Right lobe of liver (tissue), 6 donors: ENCODE results near the gene LRRC63. TPM values are rescaled to one million over a fixed set of nuclear protein-coding genes. Genes with fewer than 3 reads are reported as not detected.
A peak's percentile ranks its signal among the peaks of the same experiment; 100 is the strongest.
"Not testable (repeated sequence)": the region's sequence is repeated elsewhere in the genome, so short reads cannot be mapped to it uniquely, and the experiment has no call there.

ENCODE experiments used
- ATAC-seq, 4 donors: fragments of 200-7000 bp; cut with Tn5 transposase; one replicate each; pipeline ENCODE4 v1.9.1; 2020; ENCODE audit warnings: mild to moderate bottlenecking in 4 of 4, moderate library complexity in 4 of 4
- DNase-seq, 3 donors: peaks; one replicate each; pipeline ENCODE4 v3.0.0-alpha.2; 2020
- H3K27ac ChIP-seq, 3 donors: fragments of 200-600 bp; one replicate each; pipeline ENCODE4 v1.8.0; 2022
- H3K27me3 ChIP-seq, 2 donors: fragments of 200-600 bp; one replicate each; pipeline ENCODE4 v1.8.0; 2022
- H3K36me3 ChIP-seq, 4 donors: fragments of 200-600 bp; sonication (generic) in 1 of 4; one replicate each; pipeline versions ENCODE4 v1.5.1 to v1.8.0; 2017 to 2022; ENCODE audit warnings: control low read depth in 1 of 4
- H3K4me1 ChIP-seq, 4 donors: fragments of 200-600 bp; sonication (generic) in 1 of 4; one replicate each; pipeline versions ENCODE4 v1.5.1 to v1.8.0; 2017 to 2022; ENCODE audit warnings: control low read depth in 1 of 4
- H3K4me3 ChIP-seq, 3 donors: fragments of 200-600 bp; one replicate each; pipeline ENCODE4 v1.8.0; 2022
- H3K9me3 ChIP-seq, 4 donors: fragments of 200-600 bp; sonication (generic) in 1 of 4; one replicate each; pipeline versions ENCODE4 v1.5.1 to v1.8.0; 2017 to 2022; ENCODE audit warnings: control low read depth in 1 of 4
- CTCF ChIP-seq, 4 donors: fragments of 200-600 bp in 3 of 4; fragments of 450-650 bp in 1 of 4; IDR thresholded peaks; one replicate each; pipeline versions ENCODE4 v1.5.1 to v1.8.0; 2016 to 2022; ENCODE audit warnings: antibody characterized with exemption in 4 of 4, mild to moderate bottlenecking in 2 of 4
- POLR2A ChIP-seq: fragments of 450-650 bp; IDR thresholded peaks from one replicate; pipeline ENCODE4 v1.6.1; 2017; ENCODE audit warnings: antibody characterized with exemption, mild to moderate bottlenecking
- WGBS: methylation state at CpG from one replicate; pipeline ENCODE4 v1.1.6; 2018; ENCODE audit warnings: low coverage, low lambda C conversion rate; ENCODE audit not compliant: insufficient coverage; ENCODE audit errors: missing lambda C conversion rate; 5-methylcytosine and 5-hydroxymethylcytosine counted together
- intact Hi-C, 2 donors: fragments of 100-400 bp; cut with DNase I; formaldehyde crosslinking; loops; one replicate each; pipeline versions ENCODE4 v1.11.2 to v1.14.1; 2022
- total RNA-seq, 6 experiments: library from RNA; depleted of rRNA in 2 of 6; stranded (reverse); fragments of >200 nt in 2 of 6; fragmentation: NEBNext Ultra II Directional in 3 of 6; extraction: Animal tissue kit (Norgen Biotek cat#: 25700) in 3 of 6; gene quantifications; one replicate each; pipeline versions ENCODE4 v1.1.0 to v1.2.4, GENCODE V29; 2016 to 2023
- donor health status: DM: no; HTN: yes; CAD: no.
- donor health status: DM: no; HTN: no; CAD: no.
- donor health status: DM: no; HTN: no; CAD: no.
- donor health status: DM: no; HTN: yes; CAD: no.
- donor health status: DM: no; HTN: yes; CAD: no.

Gene LRRC63
- total RNA-seq, 6 experiments from 2014 or later, result 0.12 TPM; not detected in 5

- no peak overlapping the region for H3K4me3 ChIP-seq
- H3K9me3 ChIP-seq, result no peaks in the 10 kb centered on the region
- H3K27ac ChIP-seq, result no peak overlapping the region
- ATAC-seq (no peak), DNase-seq (no peak)
- TF ChIP-seq CTCF (IDR thresholded peaks at IDR 0.05) (no peak), POLR2A (no peak)
- no peaks in the 10 kb centered on the region for H3K36me3 ChIP-seq
- no peaks in the 10 kb centered on the region for H3K4me1 ChIP-seq
- H3K27me3 ChIP-seq, result no peaks in the 10 kb centered on the region
- WGBS, result 97% methylated on average over 3 of the region's 3 CpGs
- intact Hi-C loops, result no loop called here
These were observed 1.5 kb downstream of the LRRC63 start for GRCh38 chr13:46213242-46213641.

DNA sequence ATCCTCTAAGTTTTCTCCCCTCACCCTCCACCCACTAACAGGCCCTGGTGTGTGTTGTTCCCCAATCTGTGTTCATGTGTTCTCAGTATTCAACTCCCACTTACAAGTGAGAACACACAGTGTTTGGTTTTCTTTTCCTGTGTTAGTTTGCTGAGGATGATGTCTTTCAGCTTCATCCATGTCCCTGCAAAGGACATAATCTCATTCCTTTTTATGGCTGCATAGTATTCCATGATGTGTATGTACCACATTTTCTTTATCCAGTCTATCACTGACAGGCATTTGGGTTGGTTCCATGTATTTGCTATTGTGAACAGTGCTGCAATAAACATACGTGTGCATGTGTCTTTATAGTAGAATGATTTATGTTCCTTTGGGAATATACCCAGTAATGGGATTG, 3.0 kb downstream of the LRRC63 start:
- H3K36me3 ChIP-seq, H3K27me3 ChIP-seq, DNase-seq, H3K27ac ChIP-seq, H3K9me3 ChIP-seq, H3K4me1 ChIP-seq, H3K4me3 ChIP-seq, intact Hi-C loops, ATAC-seq: not testable (repeated sequence)
- 53% methylated on average over 1 of the region's 1 CpG for WGBS

GRCh38 chr13:46220234-46220633, 8.5 kb downstream of the LRRC63 start:
- ATAC-seq (peak in 2 of 4 donors; percentile 30 to 40), DNase-seq (peak; percentile 28 to 58 (median 47))
- WGBS, result no CpG with 5 or more reads among the region's 2 CpGs
- H3K4me3 ChIP-seq, H3K36me3 ChIP-seq, H3K4me1 ChIP-seq, intact Hi-C loops, H3K9me3 ChIP-seq, H3K27ac ChIP-seq, H3K27me3 ChIP-seq: not testable (repeated sequence)

GRCh38 chr13:46229251-46229650, 17.5 kb downstream of the LRRC63 start:
- Histone ChIP-seq H3K27ac (no peak overlapping the region), H3K9me3 (no peaks in the 10 kb centered on the region), H3K4me3 (no peak overlapping the region), H3K27me3 (no peaks in the 10 kb centered on the region), H3K36me3 (no peaks in the 10 kb centered on the region), H3K4me1 (no peaks in the 10 kb centered on the region)
- DNase-seq (no peak), ATAC-seq (no peak)
- TF ChIP-seq POLR2A, result no peak
- no peak for TF ChIP-seq CTCF (IDR thresholded peaks at IDR 0.05)
- 92% methylated on average over 2 of the region's 2 CpGs for WGBS
- intact Hi-C loops, result no loop called here

- Histone ChIP-seq H3K27ac (no peak overlapping the region), H3K27me3 (no peaks in the 10 kb centered on the region), H3K9me3 (no peaks in the 10 kb centered on the region), H3K4me1 (no peaks in the 10 kb centered on the region), H3K36me3 (no peaks in the 10 kb centered on the region), H3K4me3 (no peak overlapping the region)
- no peak for ATAC-seq
- TF ChIP-seq CTCF (IDR thresholded peaks at IDR 0.05) (no peak), POLR2A (no peak)
- 64% methylated on average over 3 of the region's 3 CpGs for WGBS
- intact Hi-C loops, result no loop called here
- no peak for DNase-seq
These were observed 20.6 kb downstream of the LRRC63 start for GRCh38 chr13:46232281-46232680.

GRCh38 chr13:46235286-46235685, 23.6 kb downstream of the LRRC63 start:
- intact Hi-C loops, result no loop called here
- Histone ChIP-seq H3K4me1 (no peaks in the 10 kb centered on the region), H3K36me3 (no peaks in the 10 kb centered on the region), H3K9me3 (no peaks in the 10 kb centered on the region), H3K27me3 (no peaks in the 10 kb centered on the region), H3K27ac (no peak overlapping the region), H3K4me3 (no peak overlapping the region)
- DNase-seq, result no peak
- no peak for ATAC-seq
- 80% methylated on average over 1 of the region's 1 CpG for WGBS
- TF ChIP-seq CTCF (IDR thresholded peaks at IDR 0.05), result no peak
- TF ChIP-seq POLR2A, result no peak
